NAMALWA (cell line): ENCODE results near the gene MS4A10.

Experiments used
- DNase-seq: peaks from one replicate; pipeline ENCODE4 v3.0.0-alpha.2; 2015; ENCODE audit warnings: low spot score

MS4A10 gene

DNA sequence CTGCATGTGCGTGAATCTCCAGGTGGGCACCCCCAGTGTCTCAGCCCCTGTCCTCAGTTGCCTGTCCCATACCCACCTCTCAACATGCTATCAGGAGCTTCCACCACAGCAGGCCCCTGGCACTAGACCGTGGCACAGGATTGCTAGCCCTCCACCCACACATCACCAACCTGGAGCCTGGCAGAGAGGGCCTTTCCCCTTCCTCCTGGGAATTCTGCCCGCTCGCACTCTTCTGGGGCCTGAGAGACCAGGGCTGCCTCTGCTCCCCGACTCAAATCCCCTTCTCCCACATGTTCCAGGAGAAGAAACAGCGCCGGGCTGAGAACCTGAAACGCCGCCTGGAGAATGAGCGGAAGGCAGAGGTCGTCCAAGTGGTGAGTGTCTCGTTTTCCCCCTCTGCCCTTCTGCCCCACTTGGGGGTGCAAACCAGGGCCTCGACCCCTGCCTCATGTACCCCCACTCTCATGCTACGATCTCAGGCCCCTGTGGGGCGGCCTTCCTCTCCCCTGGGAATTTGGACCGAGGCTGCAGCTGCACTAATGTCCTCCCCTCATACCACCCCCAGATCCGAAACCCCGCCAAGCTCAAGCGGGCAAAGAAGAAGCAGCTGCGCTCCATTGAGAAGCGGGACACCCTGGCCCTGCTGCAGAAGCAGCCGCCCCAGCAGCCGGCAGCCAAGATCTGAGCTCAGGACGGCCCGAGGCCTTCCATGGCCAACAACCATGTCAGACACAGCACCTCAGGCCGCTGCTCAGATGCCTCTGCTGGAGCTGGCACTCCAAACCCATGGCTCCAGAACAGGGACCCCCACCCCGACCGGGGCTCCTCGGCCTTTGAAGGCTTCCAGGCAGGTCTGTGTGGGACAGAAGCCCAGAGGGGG, 64.7 kb downstream of the MS4A10 start:
- no peak for DNase-seq
